Measurements from ENCODE around the gene ENPP6. TPM values are rescaled to one million over a fixed set of nuclear protein-coding genes. Genes with fewer than 3 reads are reported as not detected.

The ENPP6 gene
- total RNA-seq, 1 experiment from 2014 or later, result not detected

DNA sequence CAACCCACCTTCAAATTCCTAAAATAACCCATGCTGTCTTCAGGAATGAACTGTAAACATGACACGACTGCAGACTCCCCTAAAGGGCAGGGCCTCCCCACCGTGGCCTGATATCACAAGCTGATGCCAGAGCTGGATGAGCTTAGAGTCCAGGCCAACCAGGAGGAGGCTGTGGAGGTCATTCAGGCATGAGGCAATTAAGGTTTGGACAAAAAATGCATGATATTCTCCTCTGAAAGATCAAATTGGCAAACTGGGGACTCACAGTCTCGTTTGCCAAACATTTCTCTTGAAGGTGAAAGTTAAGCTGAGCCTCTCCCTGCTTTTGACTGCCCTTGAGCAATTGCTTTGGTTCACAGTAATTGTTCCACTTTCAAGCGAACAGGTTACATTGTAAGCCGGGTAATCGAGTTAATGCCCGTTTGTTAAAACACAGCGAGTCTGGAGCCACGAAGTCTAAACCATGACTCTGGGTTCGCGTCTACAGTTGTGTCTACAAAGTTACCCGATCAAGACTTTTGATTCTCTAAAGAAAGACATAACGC, 105.6 kb downstream of the ENPP6 start:
- no peaks in the 10 kb centered on the region for H3K79me2 ChIP-seq (ENCODE audit: low read length)
- no peak overlapping the region for H3K27ac ChIP-seq (ENCODE audit: low read length)
- H3K27me3 ChIP-seq (ENCODE audit: low read length), result peaks cover 44% of the 10 kb centered on the region
- no peak overlapping the region for H3K9ac ChIP-seq (ENCODE audit: low read length)
- no peaks in the 10 kb centered on the region for H3K36me3 ChIP-seq (ENCODE audit: low read depth, low read length)
- POLR2A ChIA-PET (ENCODE audit: unreplicated experiment), result no interaction called here
- H4K20me1 ChIP-seq (ENCODE audit: low read length), result no peaks in the 10 kb centered on the region
- CTCF ChIA-PET, result no interaction called here
- no peak for DNase-seq
- H2AFZ ChIP-seq (ENCODE audit: low read length), result no peak overlapping the region
- H3K4me2 ChIP-seq (ENCODE audit: low read length), result no peak overlapping the region
- TF ChIP-seq EZH2phosphoT487 (IDR thresholded peaks at IDR 0.05; ENCODE audit: borderline replicate concordance, low read length), result no peak
- TF ChIP-seq, protein P1, sequence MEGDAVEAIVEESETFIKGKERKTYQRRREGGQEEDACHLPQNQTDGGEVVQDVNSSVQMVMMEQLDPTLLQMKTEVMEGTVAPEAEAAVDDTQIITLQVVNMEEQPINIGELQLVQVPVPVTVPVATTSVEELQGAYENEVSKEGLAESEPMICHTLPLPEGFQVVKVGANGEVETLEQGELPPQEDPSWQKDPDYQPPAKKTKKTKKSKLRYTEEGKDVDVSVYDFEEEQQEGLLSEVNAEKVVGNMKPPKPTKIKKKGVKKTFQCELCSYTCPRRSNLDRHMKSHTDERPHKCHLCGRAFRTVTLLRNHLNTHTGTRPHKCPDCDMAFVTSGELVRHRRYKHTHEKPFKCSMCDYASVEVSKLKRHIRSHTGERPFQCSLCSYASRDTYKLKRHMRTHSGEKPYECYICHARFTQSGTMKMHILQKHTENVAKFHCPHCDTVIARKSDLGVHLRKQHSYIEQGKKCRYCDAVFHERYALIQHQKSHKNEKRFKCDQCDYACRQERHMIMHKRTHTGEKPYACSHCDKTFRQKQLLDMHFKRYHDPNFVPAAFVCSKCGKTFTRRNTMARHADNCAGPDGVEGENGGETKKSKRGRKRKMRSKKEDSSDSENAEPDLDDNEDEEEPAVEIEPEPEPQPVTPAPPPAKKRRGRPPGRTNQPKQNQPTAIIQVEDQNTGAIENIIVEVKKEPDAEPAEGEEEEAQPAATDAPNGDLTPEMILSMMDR (conservative IDR thresholded peaks at IDR 0.05; ENCODE audit: low read depth, low read length), result no peak
- no peak for TF ChIP-seq EZH2 (IDR thresholded peaks at IDR 0.05; ENCODE audit: low read length, unreplicated experiment)
- no peaks in the 10 kb centered on the region for H3K9me3 ChIP-seq (ENCODE audit: low read length)
- no peaks in the 10 kb centered on the region for H3F3A ChIP-seq (ENCODE audit: low read length, unreplicated experiment)
- ATAC-seq, result no peak
- no peaks in the 10 kb centered on the region for H3K4me1 ChIP-seq (ENCODE audit: insufficient read depth, low read length)
- intact Hi-C loops (cut with micrococcal nuclease), result no loop called here
- no peaks in the 10 kb centered on the region for H3K9me2 ChIP-seq (replicated peaks; ENCODE audit: low read length)
- BruUV-seq (replicated peaks), result no TSS peak
- no peak overlapping the region for H3K4me3 ChIP-seq (ENCODE audit: low read length)

DNA sequence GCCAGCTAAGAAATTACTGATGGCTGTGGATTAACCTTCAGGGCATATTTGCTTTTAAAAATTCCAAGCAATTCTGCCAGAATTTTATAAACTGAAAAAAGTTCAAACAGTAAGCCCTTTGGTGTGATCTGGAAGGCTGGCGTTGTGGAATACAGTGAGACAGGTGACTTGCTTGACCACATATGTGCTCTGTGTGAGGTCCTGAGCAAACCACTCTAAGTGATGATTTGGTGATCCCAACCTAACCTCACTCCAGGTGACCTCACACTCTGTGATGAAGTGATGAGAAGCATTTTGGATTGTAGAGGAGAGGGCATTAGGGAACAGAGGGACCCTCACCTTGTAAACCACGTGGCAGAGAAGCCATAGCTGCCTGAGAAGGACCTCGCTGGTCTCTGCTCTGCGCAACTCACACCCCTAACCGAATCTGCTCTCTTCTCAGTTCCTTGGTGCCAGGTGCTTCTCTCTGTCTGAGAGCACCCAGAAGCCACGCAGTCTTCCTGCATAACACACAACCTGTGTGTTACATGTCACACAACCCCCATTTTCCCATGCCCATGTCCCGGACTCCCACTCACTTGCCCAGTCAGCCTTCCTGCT, 106.3 kb downstream of the ENPP6 start:
- no peaks in the 10 kb centered on the region for H3K79me2 ChIP-seq (ENCODE audit: low read length)
- H3K9ac ChIP-seq (ENCODE audit: low read length), result no peak overlapping the region
- no TSS peak for BruUV-seq (replicated peaks)
- no peak overlapping the region for H3K4me2 ChIP-seq (ENCODE audit: low read length)
- peaks cover 43% of the 10 kb centered on the region for H3K27me3 ChIP-seq (ENCODE audit: low read length)
- ATAC-seq, result no peak
- H3K36me3 ChIP-seq (ENCODE audit: low read depth, low read length), result no peaks in the 10 kb centered on the region
- POLR2A ChIA-PET (ENCODE audit: unreplicated experiment), result no interaction called here
- H3K4me3 ChIP-seq (ENCODE audit: low read length), result no peak overlapping the region
- DNase-seq, result no peak
- no peaks in the 10 kb centered on the region for H4K20me1 ChIP-seq (ENCODE audit: low read length)
- H3K9me3 ChIP-seq (ENCODE audit: low read length), result no peaks in the 10 kb centered on the region
- no peak overlapping the region for H3K27ac ChIP-seq (ENCODE audit: low read length)
- CTCF ChIA-PET, result no interaction called here
- no peaks in the 10 kb centered on the region for H3K9me2 ChIP-seq (replicated peaks; ENCODE audit: low read length)
- intact Hi-C loops (cut with micrococcal nuclease), result no loop called here
- no peak for TF ChIP-seq EZH2 (IDR thresholded peaks at IDR 0.05; ENCODE audit: low read length, unreplicated experiment)
- TF ChIP-seq, protein P1 (conservative IDR thresholded peaks at IDR 0.05; ENCODE audit: low read depth, low read length), result no peak
- TF ChIP-seq EZH2phosphoT487 (IDR thresholded peaks at IDR 0.05; ENCODE audit: borderline replicate concordance, low read length), result no peak
- H3F3A ChIP-seq (ENCODE audit: low read length, unreplicated experiment), result no peaks in the 10 kb centered on the region
- no peak overlapping the region for H2AFZ ChIP-seq (ENCODE audit: low read length)
- no peaks in the 10 kb centered on the region for H3K4me1 ChIP-seq (ENCODE audit: insufficient read depth, low read length)

DNA sequence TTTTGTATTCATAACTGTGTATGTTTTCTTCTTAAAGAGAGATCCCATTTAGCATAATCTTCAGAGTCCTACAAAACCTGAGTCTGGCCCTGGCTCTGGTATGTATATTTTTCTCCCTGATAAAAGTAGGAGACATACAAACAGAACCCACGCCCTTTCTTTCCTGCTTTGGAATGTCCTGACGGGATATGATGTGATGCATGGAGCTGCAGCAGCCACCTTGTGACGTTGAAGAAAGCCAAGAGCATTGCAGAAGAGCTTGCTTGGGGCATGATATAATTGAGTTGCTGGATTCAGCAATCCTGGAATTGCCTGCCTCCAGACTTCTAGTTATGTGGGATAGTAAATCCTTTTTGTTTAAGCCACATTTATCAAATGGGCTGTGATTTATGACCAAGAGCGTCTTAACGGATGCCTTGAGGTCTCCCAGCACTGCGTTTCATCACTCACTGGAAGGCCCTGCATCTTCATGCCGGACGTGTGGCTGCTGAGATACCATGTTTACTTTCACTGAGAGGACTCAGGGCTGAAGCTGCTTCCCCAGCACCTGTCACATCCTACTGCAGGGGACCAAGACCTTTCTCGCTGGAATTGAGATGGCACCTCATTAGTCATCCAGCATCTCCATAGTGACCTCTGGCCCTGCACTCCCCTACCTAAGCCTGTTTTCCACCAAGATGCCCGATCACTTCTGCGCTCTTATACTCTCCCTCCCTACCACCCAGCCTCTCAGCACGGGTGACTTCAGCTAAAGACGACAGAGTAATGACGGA, 107.0 kb downstream of the ENPP6 start:
- TF ChIP-seq EZH2 (IDR thresholded peaks at IDR 0.05; ENCODE audit: low read length, unreplicated experiment) (no peak), EZH2phosphoT487 (IDR thresholded peaks at IDR 0.05; ENCODE audit: borderline replicate concordance, low read length) (no peak)
- TF ChIP-seq, protein P1 (conservative IDR thresholded peaks at IDR 0.05; ENCODE audit: low read depth, low read length), result no peak
- intact Hi-C loops (cut with micrococcal nuclease), result no loop called here
- Histone ChIP-seq H3K4me1 (ENCODE audit: insufficient read depth, low read length) (no peaks in the 10 kb centered on the region), H3K27ac (ENCODE audit: low read length) (no peak overlapping the region), H3K36me3 (ENCODE audit: low read depth, low read length) (no peaks in the 10 kb centered on the region), H3K79me2 (ENCODE audit: low read length) (no peaks in the 10 kb centered on the region), H3K9me3 (ENCODE audit: low read length) (no peaks in the 10 kb centered on the region), H3K4me3 (ENCODE audit: low read length) (no peak overlapping the region), H3K9ac (ENCODE audit: low read length) (no peak overlapping the region), H3K27me3 (ENCODE audit: low read length) (peaks cover 42% of the 10 kb centered on the region), H3K9me2 (replicated peaks; ENCODE audit: low read length) (no peaks in the 10 kb centered on the region), H2AFZ (ENCODE audit: low read length) (no peak overlapping the region), H4K20me1 (ENCODE audit: low read length) (no peaks in the 10 kb centered on the region), H3F3A (ENCODE audit: low read length, unreplicated experiment) (no peaks in the 10 kb centered on the region), H3K4me2 (ENCODE audit: low read length) (no peak overlapping the region)
- BruUV-seq (replicated peaks), result no TSS peak
- POLR2A ChIA-PET (ENCODE audit: unreplicated experiment), result no interaction called here
- DNase-seq, result no peak
- ATAC-seq, result no peak
- CTCF ChIA-PET, result no interaction called here

Data from PC-3 (cell line).